ENCODE measurements around the gene ADK. TPM values are rescaled to one million over a fixed set of nuclear protein-coding genes. Genes with fewer than 3 reads are reported as not detected.

The ADK gene
- total and polyA plus RNA-seq, 2 experiments from 2014 or later = 46.7 to 53.7 TPM

DNA sequence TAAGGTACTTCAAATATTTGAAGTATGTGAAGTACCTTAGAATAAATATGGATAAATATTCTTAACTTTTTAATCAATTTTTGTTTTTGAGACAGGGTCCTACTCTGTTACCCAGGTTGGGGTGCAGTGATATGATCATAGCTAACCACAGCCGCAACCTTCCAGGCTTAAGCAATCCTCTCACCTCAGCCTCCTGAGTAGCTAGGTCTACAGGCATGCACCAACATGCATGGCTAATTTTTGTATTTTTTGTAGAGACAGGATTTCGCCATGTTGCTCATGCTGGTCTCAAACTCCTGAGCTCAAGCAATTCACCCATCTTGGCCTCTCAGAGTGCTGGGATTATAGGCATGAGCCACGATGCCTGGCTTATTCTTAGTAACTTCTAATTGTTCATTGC lies 555.9 kb downstream of the ADK start:
- DNase-seq (ENCODE audit: low spot score) = no peak
- Histone ChIP-seq H3K4me1 (ENCODE audit: insufficient read depth) (peaks cover 10% of the 10 kb centered on the region), H3K4me3 (no peak overlapping the region), H3K4me2 (no peak overlapping the region), H3K9me3 (ENCODE audit: low read depth) (no peaks in the 10 kb centered on the region), H3K79me2 (no peaks in the 10 kb centered on the region), H3K36me3 (replicated peaks; ENCODE audit: insufficient read depth, low read depth) (no peaks in the 10 kb centered on the region), H4K20me1 (ENCODE audit: insufficient read depth, poor library complexity, severe bottlenecking) (no peaks in the 10 kb centered on the region), H2AFZ (no peak overlapping the region), H3K27me3 (no peaks in the 10 kb centered on the region), H3K27ac (no peak overlapping the region), H3K9me2 (replicated peaks; ENCODE audit: insufficient read depth) (no peaks in the 10 kb centered on the region)
- TF ChIP-seq, protein P1, sequence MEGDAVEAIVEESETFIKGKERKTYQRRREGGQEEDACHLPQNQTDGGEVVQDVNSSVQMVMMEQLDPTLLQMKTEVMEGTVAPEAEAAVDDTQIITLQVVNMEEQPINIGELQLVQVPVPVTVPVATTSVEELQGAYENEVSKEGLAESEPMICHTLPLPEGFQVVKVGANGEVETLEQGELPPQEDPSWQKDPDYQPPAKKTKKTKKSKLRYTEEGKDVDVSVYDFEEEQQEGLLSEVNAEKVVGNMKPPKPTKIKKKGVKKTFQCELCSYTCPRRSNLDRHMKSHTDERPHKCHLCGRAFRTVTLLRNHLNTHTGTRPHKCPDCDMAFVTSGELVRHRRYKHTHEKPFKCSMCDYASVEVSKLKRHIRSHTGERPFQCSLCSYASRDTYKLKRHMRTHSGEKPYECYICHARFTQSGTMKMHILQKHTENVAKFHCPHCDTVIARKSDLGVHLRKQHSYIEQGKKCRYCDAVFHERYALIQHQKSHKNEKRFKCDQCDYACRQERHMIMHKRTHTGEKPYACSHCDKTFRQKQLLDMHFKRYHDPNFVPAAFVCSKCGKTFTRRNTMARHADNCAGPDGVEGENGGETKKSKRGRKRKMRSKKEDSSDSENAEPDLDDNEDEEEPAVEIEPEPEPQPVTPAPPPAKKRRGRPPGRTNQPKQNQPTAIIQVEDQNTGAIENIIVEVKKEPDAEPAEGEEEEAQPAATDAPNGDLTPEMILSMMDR (IDR thresholded peaks at IDR 0.05; ENCODE audit: poor library complexity) = no peak
- TF ChIP-seq EZH2phosphoT487 (IDR thresholded peaks at IDR 0.05; ENCODE audit: low read depth, severe bottlenecking, unreplicated experiment) (no peak), EZH2 (IDR thresholded peaks at IDR 0.05; ENCODE audit: borderline replicate concordance) (no peak)
- WGBS (ENCODE audit: low lambda C conversion rate, missing lambda C conversion rate) = 95% methylated on average over 3 of the region's 3 CpGs

DNA sequence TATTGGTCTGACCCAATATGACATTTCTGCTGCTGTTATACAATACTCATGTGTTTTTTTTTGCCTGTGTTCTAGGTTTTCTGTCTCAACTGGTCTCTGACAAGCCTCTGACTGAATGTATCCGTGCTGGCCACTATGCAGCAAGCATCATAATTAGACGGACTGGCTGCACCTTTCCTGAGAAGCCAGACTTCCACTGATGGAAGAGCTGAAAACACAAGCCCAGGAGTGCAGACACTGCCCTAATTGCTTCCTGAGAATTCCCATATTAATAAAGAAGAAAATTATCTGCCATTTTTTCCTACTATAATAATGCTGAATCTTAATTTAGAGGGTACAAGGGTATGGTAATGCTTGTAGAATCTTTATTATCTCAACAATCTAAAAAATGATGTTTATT lies 557.2 kb downstream of the ADK start:
- H4K20me1 ChIP-seq (ENCODE audit: insufficient read depth, poor library complexity, severe bottlenecking) = no peaks in the 10 kb centered on the region
- H3K79me2 ChIP-seq = no peaks in the 10 kb centered on the region
- H3K4me3 ChIP-seq = no peak overlapping the region
- DNase-seq (ENCODE audit: low spot score) = no peak
- H3K4me2 ChIP-seq = no peak overlapping the region
- no peaks in the 10 kb centered on the region for H3K9me3 ChIP-seq (ENCODE audit: low read depth)
- no peaks in the 10 kb centered on the region for H3K27me3 ChIP-seq
- TF ChIP-seq EZH2phosphoT487 (IDR thresholded peaks at IDR 0.05; ENCODE audit: low read depth, severe bottlenecking, unreplicated experiment) = no peak
- TF ChIP-seq, protein P1 (IDR thresholded peaks at IDR 0.05; ENCODE audit: poor library complexity) = no peak
- no peak for TF ChIP-seq EZH2 (IDR thresholded peaks at IDR 0.05; ENCODE audit: borderline replicate concordance)
- H3K4me1 ChIP-seq (ENCODE audit: insufficient read depth) = peaks cover 10% of the 10 kb centered on the region
- H2AFZ ChIP-seq = no peak overlapping the region
- H3K36me3 ChIP-seq (replicated peaks; ENCODE audit: insufficient read depth, low read depth) = no peaks in the 10 kb centered on the region
- H3K9me2 ChIP-seq (replicated peaks; ENCODE audit: insufficient read depth) = no peaks in the 10 kb centered on the region
- WGBS (ENCODE audit: low lambda C conversion rate, missing lambda C conversion rate) = 98% methylated on average over 2 of the region's 2 CpGs
- H3K27ac ChIP-seq = no peak overlapping the region

DNA sequence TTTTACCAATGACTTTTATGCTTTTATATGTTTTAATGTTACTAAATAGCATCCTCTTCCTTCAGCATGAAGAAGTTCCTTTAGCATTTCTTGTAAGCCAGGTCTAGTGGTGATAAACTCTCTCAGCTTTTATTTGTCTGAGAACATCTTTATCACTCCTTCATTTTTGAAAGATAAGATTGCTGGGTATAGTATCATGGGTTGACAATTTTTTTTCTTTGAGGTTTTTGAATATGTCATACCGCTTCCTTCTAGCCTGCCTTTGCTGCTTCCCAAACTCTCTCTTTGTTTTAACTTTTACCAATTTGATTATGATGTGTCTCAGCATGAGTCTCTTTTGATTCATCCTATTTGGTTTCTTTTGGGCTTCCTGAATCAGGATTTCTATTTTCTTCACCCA lies 567.2 kb downstream of the ADK start:
- H2AFZ ChIP-seq = no peak overlapping the region
- H3K27me3 ChIP-seq = no peaks in the 10 kb centered on the region
- no peak overlapping the region for H3K4me2 ChIP-seq
- H3K9me3 ChIP-seq (ENCODE audit: low read depth) = no peaks in the 10 kb centered on the region
- no peaks in the 10 kb centered on the region for H3K79me2 ChIP-seq
- H3K36me3 ChIP-seq (replicated peaks; ENCODE audit: insufficient read depth, low read depth) = no peaks in the 10 kb centered on the region
- H4K20me1 ChIP-seq (ENCODE audit: insufficient read depth, poor library complexity, severe bottlenecking) = no peaks in the 10 kb centered on the region
- H3K27ac ChIP-seq = no peak overlapping the region
- no peaks in the 10 kb centered on the region for H3K4me1 ChIP-seq (ENCODE audit: insufficient read depth)
- no peaks in the 10 kb centered on the region for H3K9me2 ChIP-seq (replicated peaks; ENCODE audit: insufficient read depth)
- no peak overlapping the region for H3K4me3 ChIP-seq
- 100% methylated on average over 1 of the region's 1 CpG for WGBS (ENCODE audit: low lambda C conversion rate, missing lambda C conversion rate)
- TF ChIP-seq, protein P1 (IDR thresholded peaks at IDR 0.05; ENCODE audit: poor library complexity) = no peak
- no peak for TF ChIP-seq EZH2 (IDR thresholded peaks at IDR 0.05; ENCODE audit: borderline replicate concordance)
- no peak for TF ChIP-seq EZH2phosphoT487 (IDR thresholded peaks at IDR 0.05; ENCODE audit: low read depth, severe bottlenecking, unreplicated experiment)
- DNase-seq (ENCODE audit: low spot score) = no peak

DNA sequence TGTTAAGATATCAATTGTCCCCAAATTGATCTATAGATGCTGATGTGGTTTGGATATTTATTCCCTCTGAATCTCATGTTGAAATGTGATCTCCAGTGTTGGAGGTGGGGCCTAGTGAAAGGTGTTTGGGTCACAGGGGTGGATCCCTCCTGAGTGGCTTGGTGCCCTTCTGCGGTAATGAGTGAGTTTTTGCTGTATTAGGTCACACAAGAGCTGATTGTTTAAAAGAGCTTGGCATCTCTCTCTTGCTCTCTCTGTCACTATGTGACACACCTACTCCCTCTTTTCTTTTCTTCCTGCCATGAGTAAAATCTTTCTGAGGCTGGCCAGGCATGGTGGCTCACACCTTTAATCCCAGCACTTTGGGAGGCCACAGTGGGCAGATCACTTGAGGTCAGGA lies 577.2 kb downstream of the ADK start:
- H4K20me1 ChIP-seq (ENCODE audit: insufficient read depth, poor library complexity, severe bottlenecking) = no peaks in the 10 kb centered on the region
- WGBS (ENCODE audit: low lambda C conversion rate, missing lambda C conversion rate) = 100% methylated on average over 1 of the region's 1 CpG

More for the DNA sequence above, 577.2 kb downstream of the ADK start:
- TF ChIP-seq EZH2phosphoT487 (IDR thresholded peaks at IDR 0.05; ENCODE audit: low read depth, severe bottlenecking, unreplicated experiment) = no peak
- TF ChIP-seq, protein P1 (IDR thresholded peaks at IDR 0.05; ENCODE audit: poor library complexity) = no peak
- no peak for TF ChIP-seq EZH2 (IDR thresholded peaks at IDR 0.05; ENCODE audit: borderline replicate concordance)
- Histone ChIP-seq H3K27me3 (no peaks in the 10 kb centered on the region), H3K27ac (no peak overlapping the region), H2AFZ (no peak overlapping the region), H3K9me2 (replicated peaks; ENCODE audit: insufficient read depth) (no peaks in the 10 kb centered on the region), H3K4me2 (no peak overlapping the region), H3K9me3 (ENCODE audit: low read depth) (no peaks in the 10 kb centered on the region), H3K79me2 (no peaks in the 10 kb centered on the region), H3K4me3 (no peak overlapping the region), H3K4me1 (ENCODE audit: insufficient read depth) (no peaks in the 10 kb centered on the region), H3K36me3 (replicated peaks; ENCODE audit: insufficient read depth, low read depth) (no peaks in the 10 kb centered on the region)
- no peak for DNase-seq (ENCODE audit: low spot score)
